Colonic mucosa (tissue), 4 donors: Measurements from ENCODE around the gene CYP1A1. TPM values are rescaled to one million over a fixed set of nuclear protein-coding genes. Genes with fewer than 3 reads are reported as not detected.

Experiments used
- DNase-seq: peaks from one replicate; pipeline ENCODE4 v3.0.0-alpha.2; 2020
- H3K27ac ChIP-seq: fragments of 200-600 bp; one replicate; pipeline ENCODE4 v1.8.0; 2021
- H3K27me3 ChIP-seq: fragments of 200-600 bp; one replicate; pipeline ENCODE4 v1.8.0; 2021
- H3K36me3 ChIP-seq: fragments of 200-600 bp; one replicate; pipeline ENCODE4 v1.8.0; 2021
- H3K4me1 ChIP-seq: fragments of 200-600 bp; one replicate; pipeline ENCODE4 v1.8.0; 2021; ENCODE audit warnings: mild to moderate bottlenecking
- H3K4me3 ChIP-seq: fragments of 200-600 bp; one replicate; pipeline ENCODE4 v1.8.0; 2021
- H3K9ac ChIP-seq, 2 donors: one replicate each; pipeline ENCODE4 v1.7.0; 2013; ENCODE audit warnings: control low read depth in 2 of 2, low read depth in 2 of 2, low read length in 2 of 2
- H3K9me3 ChIP-seq: fragments of 200-600 bp; one replicate; pipeline ENCODE4 v1.8.0; 2021
- intact Hi-C: fragments of 100-400 bp; cut with DNase I; formaldehyde crosslinking; loops from one replicate; pipeline ENCODE4 v1.14.1; 2022
- total RNA-seq, 2 donors: library from RNA; stranded (reverse); fragmentation: NEBNext Ultra II Directional in 1 of 2; extraction: Animal tissue kit (Norgen Biotek cat#: 25700) in 1 of 2; gene quantifications; one replicate each; pipeline ENCODE4 v1.2.1, GENCODE V29; 2021
- TF ChIP-seq, protein P1 (sequence below): fragments of 200-600 bp; IDR thresholded peaks from one replicate; pipeline ENCODE4 v1.8.0; 2022; ENCODE audit warnings: antibody characterized with exemption, mild to moderate bottlenecking
- donor health status: healthy.
- donor health status: DM: no; HTN: no; CAD: no.
- donor health status: DM: no; HTN: no; CAD: no.

Gene CYP1A1
- total RNA-seq, 2 donors from 2014 or later: not detected

DNA sequence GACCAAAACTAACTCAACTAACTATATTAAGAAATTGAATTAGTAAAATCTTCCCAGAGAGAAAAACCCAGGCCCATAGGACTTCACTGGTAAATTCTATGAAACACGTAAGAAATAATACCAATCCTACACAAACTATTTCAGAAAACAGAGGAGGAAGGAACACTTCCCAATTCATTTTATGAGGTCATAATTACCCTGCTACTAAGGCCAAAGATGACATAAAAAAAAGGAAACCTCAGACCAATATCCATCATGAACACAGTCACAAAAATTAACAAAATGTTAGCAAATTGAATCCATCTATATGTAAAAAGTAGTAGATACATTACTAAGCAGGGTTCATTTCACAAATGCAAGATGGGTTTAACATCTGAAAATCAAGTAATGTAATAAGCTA, 33.0 kb downstream of the CYP1A1 start:
- no peak for DNase-seq
- Histone ChIP-seq H3K9ac (no peak overlapping the region), H3K4me3 (no peak overlapping the region), H3K9me3 (no peaks in the 10 kb centered on the region), H3K27me3 (no peaks in the 10 kb centered on the region), H3K4me1 (peaks cover 4% of the 10 kb centered on the region), H3K27ac (no peak overlapping the region), H3K36me3 (no peaks in the 10 kb centered on the region)
- TF ChIP-seq, protein P1, sequence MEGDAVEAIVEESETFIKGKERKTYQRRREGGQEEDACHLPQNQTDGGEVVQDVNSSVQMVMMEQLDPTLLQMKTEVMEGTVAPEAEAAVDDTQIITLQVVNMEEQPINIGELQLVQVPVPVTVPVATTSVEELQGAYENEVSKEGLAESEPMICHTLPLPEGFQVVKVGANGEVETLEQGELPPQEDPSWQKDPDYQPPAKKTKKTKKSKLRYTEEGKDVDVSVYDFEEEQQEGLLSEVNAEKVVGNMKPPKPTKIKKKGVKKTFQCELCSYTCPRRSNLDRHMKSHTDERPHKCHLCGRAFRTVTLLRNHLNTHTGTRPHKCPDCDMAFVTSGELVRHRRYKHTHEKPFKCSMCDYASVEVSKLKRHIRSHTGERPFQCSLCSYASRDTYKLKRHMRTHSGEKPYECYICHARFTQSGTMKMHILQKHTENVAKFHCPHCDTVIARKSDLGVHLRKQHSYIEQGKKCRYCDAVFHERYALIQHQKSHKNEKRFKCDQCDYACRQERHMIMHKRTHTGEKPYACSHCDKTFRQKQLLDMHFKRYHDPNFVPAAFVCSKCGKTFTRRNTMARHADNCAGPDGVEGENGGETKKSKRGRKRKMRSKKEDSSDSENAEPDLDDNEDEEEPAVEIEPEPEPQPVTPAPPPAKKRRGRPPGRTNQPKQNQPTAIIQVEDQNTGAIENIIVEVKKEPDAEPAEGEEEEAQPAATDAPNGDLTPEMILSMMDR: no peak
- intact Hi-C loops: no loop called here

DNA sequence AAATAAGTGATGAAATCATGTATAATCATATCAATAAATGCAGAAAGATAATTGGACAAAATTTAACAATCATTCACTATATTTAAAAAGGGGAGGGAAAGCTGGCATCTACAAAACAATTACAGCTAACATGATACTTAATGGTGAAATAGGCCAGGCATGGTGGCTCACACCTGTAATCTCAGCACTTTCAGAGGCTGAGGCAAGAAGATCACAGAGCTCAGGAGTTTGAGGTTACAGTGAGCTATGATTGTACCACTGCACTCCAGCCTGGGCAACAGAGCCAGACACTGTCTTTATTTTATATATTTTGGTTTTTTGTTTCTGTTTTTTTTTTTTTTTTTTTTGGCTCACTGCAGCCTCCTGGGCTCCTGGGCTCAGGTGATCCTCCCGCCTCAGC, 41.6 kb downstream of the CYP1A1 start:
- Histone ChIP-seq H3K27ac (no peak overlapping the region), H3K36me3 (no peaks in the 10 kb centered on the region), H3K4me3 (no peak overlapping the region), H3K27me3 (no peaks in the 10 kb centered on the region), H3K9ac (no peak overlapping the region), H3K4me1 (no peaks in the 10 kb centered on the region), H3K9me3 (no peaks in the 10 kb centered on the region)
- DNase-seq: no peak
- intact Hi-C loops: no loop called here
- TF ChIP-seq, protein P1: no peak

DNA sequence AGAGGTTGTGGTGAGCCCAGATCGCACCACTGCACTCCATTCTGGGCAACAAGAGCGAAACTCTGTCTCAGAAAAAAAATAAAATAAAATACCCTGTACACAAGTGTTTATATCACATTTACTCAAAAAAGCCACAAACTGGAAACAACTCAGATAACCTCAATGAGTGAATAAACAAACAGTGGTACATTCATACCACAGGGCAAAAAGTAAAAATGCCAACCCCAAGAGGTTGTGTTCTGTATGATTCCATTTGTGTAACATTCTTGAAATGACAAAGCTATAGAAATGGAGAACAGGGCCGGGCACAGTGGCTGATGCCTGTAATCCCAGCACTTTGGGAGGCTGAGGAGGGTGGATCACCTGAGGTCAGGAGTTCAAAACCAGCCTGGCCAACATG, 42.4 kb downstream of the CYP1A1 start:
- intact Hi-C loops: no loop called here
- TF ChIP-seq, protein P1: no peak

DNA sequence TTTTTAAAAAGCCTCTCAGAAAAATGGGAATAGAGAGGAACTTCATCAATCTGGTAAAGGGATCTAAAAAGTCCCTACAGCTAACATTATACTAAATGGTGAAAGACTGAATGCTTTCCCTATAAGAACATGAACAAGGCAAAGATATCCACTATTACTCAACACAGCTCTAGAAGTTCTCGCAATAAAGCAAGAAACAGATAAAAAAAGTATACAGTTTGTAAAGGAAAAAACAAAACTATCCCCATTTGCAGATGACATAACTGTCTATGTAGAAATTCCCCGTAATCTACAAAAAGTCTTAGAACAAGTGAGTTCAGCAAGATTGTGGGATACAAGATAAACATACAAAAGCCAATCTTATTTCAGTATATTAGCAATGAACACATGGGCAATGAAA, 44.9 kb downstream of the CYP1A1 start:
- H3K9me3 ChIP-seq: no peaks in the 10 kb centered on the region
- no peak overlapping the region for H3K27ac ChIP-seq
- no peak for DNase-seq
- TF ChIP-seq, protein P1: no peak
- no peak overlapping the region for H3K4me3 ChIP-seq
- no peaks in the 10 kb centered on the region for H3K4me1 ChIP-seq
- intact Hi-C loops: no loop called here
- no peak overlapping the region for H3K9ac ChIP-seq
- H3K27me3 ChIP-seq: no peaks in the 10 kb centered on the region
- no peaks in the 10 kb centered on the region for H3K36me3 ChIP-seq

More for the DNA sequence above, 42.4 kb downstream of the CYP1A1 start:
- Histone ChIP-seq H3K36me3 (no peaks in the 10 kb centered on the region), H3K27me3 (no peaks in the 10 kb centered on the region), H3K27ac (no peak overlapping the region), H3K4me3 (no peak overlapping the region), H3K9ac (no peak overlapping the region), H3K9me3 (no peaks in the 10 kb centered on the region), H3K4me1 (no peaks in the 10 kb centered on the region)
- no peak for DNase-seq

DNA sequence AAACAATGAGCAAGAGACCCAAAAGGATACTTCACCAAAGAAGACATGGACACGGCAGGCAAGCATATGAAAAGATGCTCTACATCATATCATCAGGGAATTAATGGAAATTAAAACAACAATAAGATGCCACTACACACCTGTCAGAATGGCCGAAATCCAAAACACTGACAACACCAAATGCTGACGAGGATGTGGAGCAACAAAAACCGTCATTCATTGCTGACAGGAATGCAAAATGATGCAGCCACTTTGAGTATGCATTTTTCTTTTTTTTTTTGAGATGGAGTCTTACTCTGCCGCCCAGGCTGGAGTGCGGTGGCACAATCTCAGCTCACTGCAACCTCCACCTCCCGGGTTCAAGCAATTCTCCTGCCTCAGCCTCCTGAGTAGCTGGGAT, 48.5 kb downstream of the CYP1A1 start:
- H3K27me3 ChIP-seq: no peaks in the 10 kb centered on the region
- no peak overlapping the region for H3K9ac ChIP-seq
- intact Hi-C loops: no loop called here
- DNase-seq: no peak
- TF ChIP-seq, protein P1: no peak
- H3K36me3 ChIP-seq: no peaks in the 10 kb centered on the region
- H3K27ac ChIP-seq: no peak overlapping the region
- no peak overlapping the region for H3K4me3 ChIP-seq
- H3K4me1 ChIP-seq: no peaks in the 10 kb centered on the region
- H3K9me3 ChIP-seq: no peaks in the 10 kb centered on the region

DNA sequence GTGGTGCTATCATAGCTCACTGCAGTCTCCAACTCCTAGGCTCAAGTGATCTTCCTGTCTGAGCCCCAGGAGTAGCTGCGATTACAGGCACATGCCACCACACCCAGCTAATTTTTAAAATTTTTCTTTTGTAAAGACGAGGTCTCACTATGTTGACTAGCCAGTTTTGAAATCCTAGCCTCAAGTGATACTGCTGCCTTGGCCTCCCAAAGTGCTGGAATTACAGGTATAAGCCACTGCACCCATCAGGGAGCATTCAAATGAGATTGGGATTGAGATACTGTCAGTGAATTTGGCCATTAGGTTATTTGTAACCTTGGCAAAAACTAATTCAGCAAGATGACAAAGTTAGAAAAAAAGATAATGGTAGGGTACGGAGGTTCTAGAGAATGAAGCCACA, 51.2 kb downstream of the CYP1A1 start:
- no peak for DNase-seq
- Histone ChIP-seq H3K36me3 (peaks cover 4% of the 10 kb centered on the region), H3K4me1 (no peaks in the 10 kb centered on the region), H3K9ac (no peak overlapping the region), H3K9me3 (no peaks in the 10 kb centered on the region), H3K27me3 (no peaks in the 10 kb centered on the region), H3K4me3 (no peak overlapping the region), H3K27ac (no peak overlapping the region)
- intact Hi-C loops: no loop called here
- TF ChIP-seq, protein P1: no peak
